Neural crest cell (in vitro differentiated cells): ENCODE measurements around the gene HIP1R. TPM values are rescaled to one million over a fixed set of nuclear protein-coding genes. Genes with fewer than 3 reads are reported as not detected.
A peak's percentile ranks its signal among the peaks of the same experiment; 100 is the strongest.

Experiments used
- DNase-seq: peaks from one replicate; pipeline ENCODE4 v3.0.0; 2021; ENCODE audit warnings: low read depth, mixed read lengths, low spot score
- H3K27ac Mint-ChIP-seq: one replicate; pipeline ENCODE4 v1.8.0; 2021; ENCODE audit warnings: mild to moderate bottlenecking, mixed read lengths; ENCODE audit not compliant: unreplicated experiment
- H3K27me3 Mint-ChIP-seq: 2 replicates; pipeline ENCODE4 v1.8.0; 2021; ENCODE audit warnings: low read depth, mild to moderate bottlenecking, mixed read lengths
- H3K36me3 Mint-ChIP-seq: 2 replicates; pipeline ENCODE4 v1.8.0; 2021; ENCODE audit warnings: low read depth, mild to moderate bottlenecking, mixed read lengths
- H3K4me1 Mint-ChIP-seq: 2 replicates; pipeline ENCODE4 v1.8.0; 2021; ENCODE audit warnings: mixed read lengths
- H3K4me3 Mint-ChIP-seq: one replicate; pipeline ENCODE4 v1.8.0; 2021; ENCODE audit warnings: mild to moderate bottlenecking, mixed read lengths
- H3K9me3 Mint-ChIP-seq: 2 replicates; pipeline ENCODE4 v1.8.0; 2021; ENCODE audit warnings: mixed read lengths
- CTCF ChIP-seq: fragments of 200-600 bp; sonication (generic); conservative IDR thresholded peaks from 2 replicates; pipeline ENCODE4 v1.5.0; 2021; ENCODE audit warnings: antibody characterized with exemption, mild to moderate bottlenecking
- total RNA-seq: library from RNA; stranded (reverse); gene quantifications from 2 replicates; pipeline ENCODE4 v1.2.1, GENCODE V29; 2021

The HIP1R gene
- total RNA-seq, 1 donor from 2014 or later, result 23.2 TPM

- no peaks in the 10 kb centered on the region for H3K27me3 Mint-ChIP-seq
- H3K4me3 Mint-ChIP-seq, result peak overlapping the region; percentile 15
- no peak for TF ChIP-seq CTCF
- no peak for DNase-seq
- no peak overlapping the region for H3K27ac Mint-ChIP-seq
- no peaks in the 10 kb centered on the region for H3K9me3 Mint-ChIP-seq
- H3K4me1 Mint-ChIP-seq, result peaks cover 21% of the 10 kb centered on the region
- peaks cover 9% of the 10 kb centered on the region for H3K36me3 Mint-ChIP-seq
These were observed 31.8 kb downstream of the HIP1R start for GRCh38 chr12:122866950-122867607.

GRCh38 chr12:122867691-122868461 lies 32.6 kb downstream of the HIP1R start:
- peak; percentile 38 for TF ChIP-seq CTCF
- H3K27ac Mint-ChIP-seq, result no peak overlapping the region
- H3K4me3 Mint-ChIP-seq, result peak overlapping the region; percentile 15
- DNase-seq, result no peak
- H3K4me1 Mint-ChIP-seq, result peaks cover 28% of the 10 kb centered on the region
- no peaks in the 10 kb centered on the region for H3K27me3 Mint-ChIP-seq
- peaks cover 9% of the 10 kb centered on the region for H3K36me3 Mint-ChIP-seq
- no peaks in the 10 kb centered on the region for H3K9me3 Mint-ChIP-seq

GRCh38 chr12:122868471-122869177 lies 33.4 kb downstream of the HIP1R start:
- no peak for DNase-seq
- no peak for TF ChIP-seq CTCF
- Mint-ChIP-seq H3K27ac (no peak overlapping the region), H3K27me3 (no peaks in the 10 kb centered on the region), H3K36me3 (peaks cover 9% of the 10 kb centered on the region), H3K4me3 (no peak overlapping the region), H3K9me3 (no peaks in the 10 kb centered on the region), H3K4me1 (peaks cover 32% of the 10 kb centered on the region)

GRCh38 chr12:122869207-122869973 lies 34.1 kb downstream of the HIP1R start:
- Mint-ChIP-seq H3K4me3 (no peak overlapping the region), H3K27me3 (no peaks in the 10 kb centered on the region), H3K27ac (no peak overlapping the region), H3K36me3 (peaks cover 9% of the 10 kb centered on the region), H3K9me3 (no peaks in the 10 kb centered on the region), H3K4me1 (peaks cover 40% of the 10 kb centered on the region)
- TF ChIP-seq CTCF, result no peak
- no peak for DNase-seq
